Measurements from ENCODE around the gene TSC22D3.

- TF ChIP-seq POLR2A (IDR thresholded peaks at IDR 0.05) = no peak
- no peak for TF ChIP-seq CTCF (IDR thresholded peaks at IDR 0.05)
These were observed 102.2 kb downstream of the TSC22D3 start for GRCh38 chrX:107673431-107673830.

All from uterus (tissue), 2 donors.